Right lung (tissue), 10 donors: ENCODE measurements around the gene ZNF746. TPM values are rescaled to one million over a fixed set of nuclear protein-coding genes. Genes with fewer than 3 reads are reported as not detected.
"Not testable (repeated sequence)": the region's sequence is repeated elsewhere in the genome, so short reads cannot be mapped to it uniquely, and the experiment has no call there.

Experiments
- DNase-seq, 2 donors: peaks; one replicate each; pipeline ENCODE4 v3.0.0-alpha.2; 2013
- long read RNA-seq, 8 donors: transcript quantifications; one replicate each; lab custom pipeline, GENCODE V29; 2026
- polyA plus RNA-seq, 5 donors: library from polyadenylated mRNA; unstranded; fragments of 120-200 nt; gene quantifications; one replicate each; pipeline versions ENCODE4 v1.2.1 to v1.2.3, GENCODE V29; 2013; ENCODE audit warnings: inconsistent platforms in 1 of 5, low replicate concordance in 1 of 5; ENCODE audit not compliant: insufficient read length in 5 of 5, insufficient read depth in 1 of 5

ZNF746 gene
- polyA plus RNA-seq = 10 to 100 TPM; 10.5 to 19.5 (median 13.4) TPM
- long read RNA-seq, donor 1, partial matches to known transcripts = 0 of 6 reads
- long read RNA-seq, donor 1, other reads (novel, unspliced or antisense) = 0 of 6 reads
- long read RNA-seq, donor 2, partial matches to known transcripts = 0 of 5 reads
- long read RNA-seq, donor 2, other reads (novel, unspliced or antisense) = 0 of 5 reads
- long read RNA-seq, donor 3, partial matches to known transcripts = 0 of 4 reads
- long read RNA-seq, donor 3, other reads (novel, unspliced or antisense) = 0 of 4 reads
- long read RNA-seq, donor 4, partial matches to known transcripts = 0 of 3 reads
- long read RNA-seq, donor 4, other reads (novel, unspliced or antisense) = 0 of 3 reads
- long read RNA-seq, donor 5, partial matches to known transcripts = 0 of 5 reads
- long read RNA-seq, donor 5, other reads (novel, unspliced or antisense) = 0 of 5 reads
- long read RNA-seq, donor 6, partial matches to known transcripts = 0 of 3 reads
- long read RNA-seq, donor 6, other reads (novel, unspliced or antisense) = 0 of 3 reads
- long read RNA-seq, donor 7, partial matches to known transcripts = 0 of 2 reads
- long read RNA-seq, donor 7, other reads (novel, unspliced or antisense) = 0 of 2 reads
- long read RNA-seq, donor 8 = 0 reads

- DNase-seq = peak; percentile 62 to 63
Measured at GRCh38 chr7:149497467-149498261, at the start of gene ZNF746. ZNF746 (minus strand) TSS chr7:149497809; CDS start chr7:149497536, 273 bp downstream.

GRCh38 chr7:149547126-149547525, 49.5 kb upstream of the ZNF746 start:
- no peak for DNase-seq

GRCh38 chr7:149546331-149546730, 48.7 kb upstream of the ZNF746 start:
- no peak for DNase-seq

- no peak for DNase-seq
Measured at GRCh38 chr7:149544028-149544427, 46.4 kb upstream of the ZNF746 start.

GRCh38 chr7:149532654-149533053, 35.0 kb upstream of the ZNF746 start:
- no peak for DNase-seq

GRCh38 chr7:149529136-149529718, 31.6 kb upstream of the ZNF746 start:
- DNase-seq = no peak

- no peak for DNase-seq
Measured at GRCh38 chr7:149527414-149527813, 29.8 kb upstream of the ZNF746 start.

GRCh38 chr7:149525280-149525679, 27.7 kb upstream of the ZNF746 start:
- no peak for DNase-seq

GRCh38 chr7:149524394-149524793, 26.8 kb upstream of the ZNF746 start:
- no peak for DNase-seq

GRCh38 chr7:149510248-149510647, 12.6 kb upstream of the ZNF746 start:
- DNase-seq = no peak

- DNase-seq = no peak
Measured at GRCh38 chr7:149509774-149510173, 12.2 kb upstream of the ZNF746 start.

GRCh38 chr7:149505551-149505950, 7.9 kb upstream of the ZNF746 start:
- no peak for DNase-seq

- no peak for DNase-seq
Measured at GRCh38 chr7:149501651-149502050, 4.0 kb upstream of the ZNF746 start.

- peak in 1 of 2 donors; percentile 23 for DNase-seq
Measured at GRCh38 chr7:149500910-149501309, 3.3 kb upstream of the ZNF746 start.

GRCh38 chr7:149500201-149500600, 2.6 kb upstream of the ZNF746 start:
- no peak for DNase-seq

GRCh38 chr7:149498811-149499210, 1.2 kb upstream of the ZNF746 start:
- DNase-seq = no peak

GRCh38 chr7:149496642-149497391, 792 bp downstream of the ZNF746 start:
- peak; percentile 36 to 49 for DNase-seq

GRCh38 chr7:149495785-149496641, 1.6 kb downstream of the ZNF746 start:
- DNase-seq = peak; percentile 67 to 72

GRCh38 chr7:149494738-149495368, 2.8 kb downstream of the ZNF746 start:
- DNase-seq = peak; percentile 52 to 55

- DNase-seq = not testable (repeated sequence)
Measured at GRCh38 chr7:149493975-149494374, 3.6 kb downstream of the ZNF746 start.
